Endothelial cell of umbilical vein (primary cell): Measurements from ENCODE around the gene RAI1. TPM values are rescaled to one million over a fixed set of nuclear protein-coding genes. Genes with fewer than 3 reads are reported as not detected.

ENCODE experiments used
- BruUV-seq: library from RNA; stranded (reverse); fragments of 400-500 nt; replicated peaks from 2 replicates; lab custom pipeline; 2021; lab: Mats Ljungman, UMichigan
- CTCF ChIA-PET: fragments of 300-600, 350-600 bp; sonication (Branson Sonifier 250); formaldehyde crosslinking; loops from one replicate; lab custom pipeline; 2021; ENCODE audit warnings: antibody characterized with exemption, inconsistent platforms; lab: Charles Lee
- POLR2A ChIA-PET: fragments of 300-600, 350-600 bp; sonication (Branson Sonifier 250); formaldehyde crosslinking; loops from one replicate; lab custom pipeline; 2021; ENCODE audit warnings: antibody characterized with exemption, inconsistent platforms; lab: Charles Lee
- DNase-seq: peaks from one replicate; pipeline ENCODE4 v3.0.0-alpha.2; 2011; ENCODE audit warnings: low read depth, low spot score
- FAIRE-seq: peaks from 2 replicates; lab custom pipeline; 2011; peaks lifted over from hg19 to GRCh38; lab: Jason Lieb, UNC
- H2AFZ ChIP-seq: 2 replicates; pipeline ENCODE4 v1.6.0; 2012; ENCODE audit warnings: low read depth, low read length, control low read depth, inconsistent platforms
- H3K27ac ChIP-seq: 2 replicates; pipeline ENCODE4 v1.5.1; 2011; ENCODE audit warnings: low read depth, mild to moderate bottlenecking, control low read depth, low read length, moderate library complexity; ENCODE audit not compliant: insufficient read depth
- H3K27me3 ChIP-seq, 2 experiments: 2 replicates each; pipeline versions ENCODE4 v1.6.0 to v1.6.1; 2011; ENCODE audit warnings: low read length in 2 of 2, mixed read lengths in 1 of 2; ENCODE audit not compliant: control insufficient read depth in 2 of 2, insufficient read depth in 2 of 2
- H3K36me3 ChIP-seq, 2 experiments: 2 replicates in 1 of 2; 3 replicates in 1 of 2; pipeline ENCODE4 v1.5.1; 2011; ENCODE audit warnings: low read length in 2 of 2, mild to moderate bottlenecking in 1 of 2, moderate library complexity in 1 of 2; ENCODE audit not compliant: control insufficient read depth in 2 of 2, insufficient read depth in 2 of 2; ENCODE audit errors: extremely low read depth in 1 of 2
- H3K4me1 ChIP-seq: 3 replicates; pipeline ENCODE4 v1.5.1; 2011; ENCODE audit warnings: mild to moderate bottlenecking, low read length; ENCODE audit not compliant: control insufficient read depth, insufficient read depth; ENCODE audit errors: extremely low read depth
- H3K4me2 ChIP-seq: 2 replicates; pipeline ENCODE4 v1.6.1; 2011; ENCODE audit warnings: low read length, control low read depth, mixed read lengths; ENCODE audit not compliant: insufficient read depth
- H3K4me3 ChIP-seq, 3 experiments: fragments of 200-600 bp in 1 of 3; sonication (generic), shearing (Covaris generic) in 1 of 3; replicated peaks in 1 of 3; 2 replicates each; pipeline ENCODE4 v1.5.1; 2011 to 2016; ENCODE audit warnings: control low read depth in 3 of 3, low read length in 3 of 3, mild to moderate bottlenecking in 2 of 3, inconsistent platforms in 1 of 3, low read depth in 1 of 3, moderate library complexity in 1 of 3; ENCODE audit not compliant: insufficient read depth in 1 of 3
- H3K79me2 ChIP-seq: 2 replicates; pipeline ENCODE4 v1.6.0; 2012; ENCODE audit warnings: low read length, inconsistent platforms; ENCODE audit not compliant: control insufficient read depth, insufficient read depth
- H3K9ac ChIP-seq: replicated peaks from 2 replicates; pipeline ENCODE3; 2011; ENCODE audit warnings: low read length, control low read depth; ENCODE audit not compliant: insufficient read depth; ENCODE audit errors: extremely low read depth
- H3K9me1 ChIP-seq: replicated peaks from 3 replicates; pipeline ENCODE4 v1.6.0; 2011; ENCODE audit warnings: mild to moderate bottlenecking, low read length; ENCODE audit not compliant: control insufficient read depth, insufficient read depth; ENCODE audit errors: extremely low read depth
- H3K9me3 ChIP-seq: replicated peaks from 2 replicates; pipeline ENCODE4 v1.5.1; 2012; ENCODE audit warnings: low read length, inconsistent platforms; ENCODE audit not compliant: control insufficient read depth, insufficient read depth
- H4K20me1 ChIP-seq: replicated peaks from 2 replicates; pipeline ENCODE3; 2011; ENCODE audit warnings: mild to moderate bottlenecking, low read length; ENCODE audit not compliant: control insufficient read depth, insufficient read depth; ENCODE audit errors: extremely low read depth
- CTCF ChIP-seq, 2 donors: IDR thresholded peaks; 1 replicate in 1 of 2; 2 replicates in 1 of 2; pipeline ENCODE4 v1.5.1; 2011; ENCODE audit warnings: low read length in 2 of 2, mild to moderate bottlenecking in 2 of 2, moderate library complexity in 2 of 2, control low read depth in 1 of 2, inconsistent platforms in 1 of 2, low read depth in 1 of 2; ENCODE audit not compliant: insufficient read depth in 1 of 2; ENCODE audit errors: extremely low read depth in 1 of 2
- EZH2 ChIP-seq: IDR thresholded peaks from 2 replicates; pipeline ENCODE4 v1.6.1; 2012; ENCODE audit warnings: borderline replicate concordance, low read depth, mild to moderate bottlenecking, moderate library complexity, low read length, inconsistent platforms; ENCODE audit not compliant: severe bottlenecking
- FOS ChIP-seq: IDR thresholded peaks from 2 replicates; pipeline ENCODE4 v1.6.1; 2011; ENCODE audit warnings: mild to moderate bottlenecking, low read length, moderate library complexity, borderline replicate concordance; ENCODE audit not compliant: insufficient read depth
- GATA2 ChIP-seq: IDR thresholded peaks from 2 replicates; pipeline ENCODE4 v1.7.0; 2011; ENCODE audit warnings: low read depth, mild to moderate bottlenecking, moderate library complexity, mixed read lengths, low read length; ENCODE audit not compliant: insufficient read length, insufficient read depth
- JUN ChIP-seq: IDR thresholded peaks from 2 replicates; pipeline ENCODE4 v1.6.1; 2011; ENCODE audit warnings: borderline replicate concordance, low read depth; ENCODE audit not compliant: insufficient read length, insufficient read depth
- MAX ChIP-seq: IDR thresholded peaks from 2 replicates; pipeline ENCODE4 v1.6.1; 2011; ENCODE audit not compliant: insufficient read depth, insufficient read length
- MYC ChIP-seq: IDR thresholded peaks from one replicate; pipeline ENCODE4 v1.6.1; 2011; ENCODE audit warnings: mild to moderate bottlenecking, low read depth, low read length
- POLR2A ChIP-seq: IDR thresholded peaks from 2 replicates; pipeline ENCODE4 v1.6.1; 2012; ENCODE audit warnings: low read depth, mild to moderate bottlenecking, control low read depth, low read length
- POLR2AphosphoS5 ChIP-seq: IDR thresholded peaks from 2 replicates; pipeline ENCODE4 v1.6.1; 2012; ENCODE audit warnings: low read depth, mild to moderate bottlenecking, control low read depth, low read length, moderate library complexity; ENCODE audit not compliant: insufficient read depth
- dilution Hi-C: fragments of 300-500 bp; cut with MboI; formaldehyde crosslinking; loops from one replicate; pipeline ENCODE4 v1.15.0; 2019; ENCODE audit warnings: low sequenced_read_pairs; ENCODE audit not compliant: extremely low pct_ligation_motif_present
- intact Hi-C: fragments of 100-400 bp; cut with micrococcal nuclease; formaldehyde crosslinking; loops from one replicate; pipeline ENCODE4 v1.10.0; 2022
- polyA plus RNA-seq, 4 experiments: library from polyadenylated mRNA; depleted of rRNA in 3 of 4; stranded (reverse) in 3 of 4; unstranded in 1 of 4; fragments of >200 nt; gene quantifications; 2 replicates each; pipeline versions ENCODE4 v1.2.1 to v1.2.3, GENCODE V29; 2011 to 2012; ENCODE audit warnings: missing spikeins in 1 of 4
- total RNA-seq: library from RNA; stranded (reverse); gene quantifications from 2 replicates; pipeline ENCODE4 v1.2.3, GENCODE V29; 2021

Gene RAI1
- total and polyA plus RNA-seq, 2 donors (not counting 3 experiments of a cell fraction or from before 2014, with no cell fraction given) = 7.8 to 43.3 TPM

GRCh38 chr17:17763136-17763535, 81.9 kb downstream of the RAI1 start:
- ChIA-PET POLR2A (interaction anchor here (0.7 kb wide), 1 partner anchor 21 kb away, joined by 4 read pairs; no protein-coding TSS in a partner anchor), CTCF (interaction anchor here (0.7 to 3.2 kb wide), 2 partner anchors 11 to 58 kb away, joined by 3 to 15 read pairs; no protein-coding TSS in a partner anchor)
- no peak overlapping the region for H3K4me2 ChIP-seq
- dilution Hi-C loops (no loop called here), intact Hi-C loops (no loop called here)
- TF ChIP-seq MYC (no peak), FOS (no peak), MAX (no peak), EZH2 (no peak), POLR2AphosphoS5 (no peak), JUN (no peak), GATA2 (no peak), CTCF (IDR thresholded peaks at IDR 0.05; ENCODE audit: extremely low read depth in 1 of 2, insufficient read depth in 1 of 2, low read depth in 1 of 2, low read length in 2 of 2) (no peak), POLR2A (no peak)
- no peaks in the 10 kb centered on the region for H3K27me3 ChIP-seq
- H4K20me1 ChIP-seq = no peaks in the 10 kb centered on the region
- no peak for DNase-seq
- H3K4me1 ChIP-seq = no peaks in the 10 kb centered on the region
- no peak overlapping the region for H3K4me3 ChIP-seq
- no peak for FAIRE-seq
- BruUV-seq = no TSS peak
- H3K9me3 ChIP-seq = no peaks in the 10 kb centered on the region
- H3K36me3 ChIP-seq = peaks cover 0 to 6% of the 10 kb centered on the region in 2 experiments
- H3K9me1 ChIP-seq = no peaks in the 10 kb centered on the region
- no peak overlapping the region for H2AFZ ChIP-seq
- peaks cover 4% of the 10 kb centered on the region for H3K79me2 ChIP-seq
- H3K9ac ChIP-seq = no peak overlapping the region
- H3K27ac ChIP-seq = no peak overlapping the region
